ENCODE results near the gene PSG11. TPM values are rescaled to one million over a fixed set of nuclear protein-coding genes. Genes with fewer than 3 reads are reported as not detected.
"Not testable (repeated sequence)": the region's sequence is repeated elsewhere in the genome, so short reads cannot be mapped to it uniquely, and the experiment has no call there.

Gene PSG11
- total RNA-seq, 4 donors from 2014 or later, result not detected

DNA sequence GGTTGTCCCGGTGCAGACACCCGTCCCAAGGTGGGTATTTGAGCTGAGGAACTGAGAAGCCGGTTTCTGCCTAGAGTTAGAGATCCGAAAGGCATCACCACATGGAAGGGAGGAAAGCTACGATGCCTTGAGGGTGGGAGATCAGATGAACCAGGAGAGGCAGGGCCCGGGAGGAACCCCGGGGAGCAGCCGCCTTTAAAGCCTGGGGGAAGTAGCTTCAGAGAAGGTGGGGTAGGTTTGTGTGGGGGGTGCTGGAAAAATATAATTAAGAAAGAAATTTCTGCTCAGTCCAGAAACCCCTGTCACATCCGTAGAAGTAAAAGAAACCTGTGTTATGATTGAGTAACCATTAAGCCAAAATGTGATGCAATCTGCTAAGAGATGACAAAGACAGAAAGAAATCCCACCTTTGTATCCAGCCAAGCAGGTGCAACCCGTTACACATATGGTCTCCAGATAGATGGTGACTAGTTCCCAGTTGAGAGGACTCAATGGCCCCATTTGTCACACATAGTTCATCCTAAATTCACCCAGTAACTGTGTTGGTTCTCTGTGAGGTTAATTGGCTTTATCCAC, 34.2 kb downstream of the PSG11 start:
- in situ Hi-C loops (cut with MboI; ENCODE audit: low sequenced_read_pairs in 4 of 4), result not testable (repeated sequence)

DNA sequence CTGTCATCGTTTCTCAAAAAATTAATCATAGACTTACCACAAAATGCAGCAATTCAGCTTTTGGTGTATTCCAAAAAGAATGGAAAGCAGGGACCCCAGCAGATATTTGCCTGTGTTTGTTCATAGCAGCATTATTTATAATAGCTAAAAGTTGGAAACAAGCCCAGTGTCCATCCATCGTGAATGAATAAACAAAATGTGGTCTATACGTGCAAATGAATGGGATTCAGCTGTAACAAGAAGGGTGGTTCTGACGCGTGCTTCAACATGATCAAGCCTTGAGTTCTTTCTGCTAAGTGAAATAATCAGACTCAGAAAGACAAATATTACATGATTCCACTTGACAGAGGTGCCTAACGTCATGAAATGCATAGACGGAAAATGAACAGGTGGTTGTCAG, 36.4 kb downstream of the PSG11 start:
- intact Hi-C loops (cut with DNase I; ENCODE audit: low total_unique reads) (no loop called here), in situ Hi-C loops (cut with MboI; ENCODE audit: low sequenced_read_pairs in 4 of 4) (no loop called here)
- DNase-seq (no peak), ATAC-seq (no peak)
- Histone ChIP-seq H3K27ac (no peak overlapping the region), H3K36me3 (no peaks in the 10 kb centered on the region), H3K4me3 (no peak overlapping the region), H3K27me3 (no peaks in the 10 kb centered on the region), H3K4me1 (no peaks in the 10 kb centered on the region), H3K9me3 (no peaks in the 10 kb centered on the region)
- no peak for TF ChIP-seq POLR2A (IDR thresholded peaks at IDR 0.05)
- TF ChIP-seq, protein P1, sequence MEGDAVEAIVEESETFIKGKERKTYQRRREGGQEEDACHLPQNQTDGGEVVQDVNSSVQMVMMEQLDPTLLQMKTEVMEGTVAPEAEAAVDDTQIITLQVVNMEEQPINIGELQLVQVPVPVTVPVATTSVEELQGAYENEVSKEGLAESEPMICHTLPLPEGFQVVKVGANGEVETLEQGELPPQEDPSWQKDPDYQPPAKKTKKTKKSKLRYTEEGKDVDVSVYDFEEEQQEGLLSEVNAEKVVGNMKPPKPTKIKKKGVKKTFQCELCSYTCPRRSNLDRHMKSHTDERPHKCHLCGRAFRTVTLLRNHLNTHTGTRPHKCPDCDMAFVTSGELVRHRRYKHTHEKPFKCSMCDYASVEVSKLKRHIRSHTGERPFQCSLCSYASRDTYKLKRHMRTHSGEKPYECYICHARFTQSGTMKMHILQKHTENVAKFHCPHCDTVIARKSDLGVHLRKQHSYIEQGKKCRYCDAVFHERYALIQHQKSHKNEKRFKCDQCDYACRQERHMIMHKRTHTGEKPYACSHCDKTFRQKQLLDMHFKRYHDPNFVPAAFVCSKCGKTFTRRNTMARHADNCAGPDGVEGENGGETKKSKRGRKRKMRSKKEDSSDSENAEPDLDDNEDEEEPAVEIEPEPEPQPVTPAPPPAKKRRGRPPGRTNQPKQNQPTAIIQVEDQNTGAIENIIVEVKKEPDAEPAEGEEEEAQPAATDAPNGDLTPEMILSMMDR (IDR thresholded peaks at IDR 0.05 in 4 of 5, conservative IDR thresholded peaks at IDR 0.05 in 1 of 5), result no peak

More for the DNA sequence above, 34.2 kb downstream of the PSG11 start:
- H3K4me3 ChIP-seq; H3K27me3 ChIP-seq; ATAC-seq; intact Hi-C loops (cut with DNase I; ENCODE audit: low total_unique reads); H3K9me3 ChIP-seq; H3K36me3 ChIP-seq; DNase-seq; H3K27ac ChIP-seq; H3K4me1 ChIP-seq: not testable (repeated sequence)

DNA sequence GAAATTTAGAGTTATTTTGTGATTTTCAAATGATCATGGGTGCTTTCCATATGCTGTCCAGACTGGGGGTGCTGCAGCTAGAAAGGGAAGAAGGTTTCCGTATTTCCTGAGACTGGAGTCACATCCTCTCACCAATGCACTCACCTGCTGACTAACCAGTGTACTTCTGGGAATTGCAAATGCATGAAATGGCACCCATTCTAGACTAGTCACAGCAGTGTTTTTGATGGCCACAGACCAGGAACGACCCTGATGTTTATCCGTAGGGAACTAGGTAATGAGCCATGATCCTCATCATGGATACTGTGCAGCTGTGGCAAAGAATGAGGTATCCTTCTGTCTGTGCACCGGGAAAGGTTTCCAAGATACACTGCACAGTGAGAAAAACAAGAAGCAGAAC, 37.1 kb downstream of the PSG11 start:
- ATAC-seq; in situ Hi-C loops (cut with MboI; ENCODE audit: low sequenced_read_pairs in 4 of 4); H3K36me3 ChIP-seq; DNase-seq; H3K27me3 ChIP-seq; intact Hi-C loops (cut with DNase I; ENCODE audit: low total_unique reads); H3K27ac ChIP-seq; H3K9me3 ChIP-seq; H3K4me1 ChIP-seq; H3K4me3 ChIP-seq: not testable (repeated sequence)

DNA sequence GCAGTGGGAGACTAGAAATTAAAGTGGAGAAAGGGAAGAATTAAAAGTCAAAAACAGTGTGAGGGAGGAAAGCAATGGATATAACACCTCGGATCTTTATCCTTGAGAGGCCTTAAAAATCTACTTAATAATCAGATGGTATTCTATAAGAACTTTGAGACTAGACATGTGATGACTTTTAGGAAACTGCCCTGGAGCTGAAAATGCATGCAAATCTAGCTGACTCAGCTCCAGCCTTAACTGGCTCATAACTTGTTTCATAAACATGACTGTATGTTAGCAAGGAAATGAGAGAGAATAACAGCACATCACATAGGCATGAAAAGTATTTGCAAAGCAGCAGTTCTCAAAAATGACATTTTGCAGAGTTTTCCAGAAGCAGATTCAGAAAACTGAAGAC, 38.1 kb downstream of the PSG11 start:
- H3K27ac ChIP-seq; H3K27me3 ChIP-seq; intact Hi-C loops (cut with DNase I; ENCODE audit: low total_unique reads); H3K4me3 ChIP-seq; in situ Hi-C loops (cut with MboI; ENCODE audit: low sequenced_read_pairs in 4 of 4); DNase-seq; H3K4me1 ChIP-seq; H3K36me3 ChIP-seq; H3K9me3 ChIP-seq; ATAC-seq: not testable (repeated sequence)

DNA sequence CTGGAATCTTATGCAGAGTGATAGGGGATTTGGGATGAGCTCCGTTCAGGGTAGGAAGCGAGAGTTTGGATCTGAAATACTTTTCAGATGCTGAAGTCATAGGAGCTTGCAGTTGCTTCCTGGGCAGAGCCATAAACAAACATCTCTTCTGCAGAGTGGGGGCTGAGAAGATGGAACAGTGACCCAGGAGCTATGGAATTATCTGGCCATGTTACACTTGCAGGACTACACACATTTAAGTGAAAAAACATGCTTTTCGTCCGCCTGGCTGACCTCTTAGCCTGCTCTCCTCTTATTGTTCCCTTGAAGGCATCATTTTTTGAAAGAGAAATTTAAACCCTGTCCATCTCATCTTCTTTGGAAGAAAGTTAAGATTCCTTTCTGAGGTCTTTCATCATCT, 40.7 kb downstream of the PSG11 start:
- ATAC-seq (no peak), DNase-seq (no peak)
- no peaks in the 10 kb centered on the region for H3K27me3 ChIP-seq
- H3K9me3 ChIP-seq, result no peaks in the 10 kb centered on the region
- TF ChIP-seq, protein P1 (IDR thresholded peaks at IDR 0.05 in 4 of 5, conservative IDR thresholded peaks at IDR 0.05 in 1 of 5), result no peak
- no peak for TF ChIP-seq POLR2A (IDR thresholded peaks at IDR 0.05)
- H3K27ac ChIP-seq, result no peak overlapping the region
- H3K36me3 ChIP-seq, result no peaks in the 10 kb centered on the region
- no peak overlapping the region for H3K4me3 ChIP-seq
- in situ Hi-C loops (cut with MboI; ENCODE audit: low sequenced_read_pairs in 4 of 4) (no loop called here), intact Hi-C loops (cut with DNase I; ENCODE audit: low total_unique reads) (no loop called here)
- H3K4me1 ChIP-seq, result no peaks in the 10 kb centered on the region

DNA sequence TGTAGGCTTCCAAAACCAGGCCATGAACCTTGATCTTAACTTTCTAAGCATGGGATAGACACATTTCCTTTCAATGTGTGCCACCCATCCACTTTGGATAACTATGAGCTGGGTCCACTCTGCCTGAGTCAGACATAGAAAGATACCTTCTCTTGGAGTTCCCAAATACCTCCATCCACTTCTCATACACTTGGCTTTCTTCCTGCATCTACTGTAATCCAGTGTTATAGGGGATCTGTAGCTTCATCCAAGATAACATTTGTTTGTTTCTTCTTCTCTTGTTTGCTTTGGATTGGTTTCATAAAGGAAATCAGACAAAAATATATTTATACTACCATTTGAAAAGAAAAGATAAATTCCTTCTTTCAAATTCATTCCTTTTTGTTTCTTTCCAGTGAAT, 44.2 kb downstream of the PSG11 start:
- ATAC-seq; H3K36me3 ChIP-seq; DNase-seq; H3K4me3 ChIP-seq; H3K27me3 ChIP-seq; H3K27ac ChIP-seq; in situ Hi-C loops (cut with MboI; ENCODE audit: low sequenced_read_pairs in 4 of 4); intact Hi-C loops (cut with DNase I; ENCODE audit: low total_unique reads); H3K9me3 ChIP-seq; H3K4me1 ChIP-seq: not testable (repeated sequence)

DNA sequence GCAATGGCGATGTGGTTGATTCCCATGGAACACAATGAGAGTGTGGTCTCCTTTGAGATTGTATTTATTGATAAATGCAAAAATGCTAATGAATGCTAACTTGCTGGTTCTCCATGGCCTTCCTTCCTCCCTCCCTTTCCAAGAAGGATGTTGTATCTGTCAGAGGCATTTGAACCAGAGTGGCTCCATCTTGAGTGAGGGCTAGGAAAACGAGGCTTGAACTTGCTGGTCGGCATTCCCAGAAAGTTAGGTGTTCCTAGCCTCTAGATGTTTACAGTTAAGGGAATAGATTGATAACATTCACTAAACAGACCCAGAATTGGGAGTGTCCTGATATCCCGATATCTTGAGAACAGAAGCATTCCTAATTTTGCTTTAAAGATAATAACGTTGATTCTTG, 54.8 kb downstream of the PSG11 start:
- H3K27ac ChIP-seq; DNase-seq; H3K4me3 ChIP-seq; H3K36me3 ChIP-seq; H3K4me1 ChIP-seq; ATAC-seq; H3K27me3 ChIP-seq; in situ Hi-C loops (cut with MboI; ENCODE audit: low sequenced_read_pairs in 4 of 4); intact Hi-C loops (cut with DNase I; ENCODE audit: low total_unique reads); H3K9me3 ChIP-seq: not testable (repeated sequence)
